Measurements from ENCODE around the gene COL5A3. TPM values are rescaled to one million over a fixed set of nuclear protein-coding genes. Genes with fewer than 3 reads are reported as not detected.

The COL5A3 gene
- polyA plus RNA-seq, 1 donor (not counting 4 experiments of a cell fraction or from before 2014, with no cell fraction given), result 0.43 TPM

DNA sequence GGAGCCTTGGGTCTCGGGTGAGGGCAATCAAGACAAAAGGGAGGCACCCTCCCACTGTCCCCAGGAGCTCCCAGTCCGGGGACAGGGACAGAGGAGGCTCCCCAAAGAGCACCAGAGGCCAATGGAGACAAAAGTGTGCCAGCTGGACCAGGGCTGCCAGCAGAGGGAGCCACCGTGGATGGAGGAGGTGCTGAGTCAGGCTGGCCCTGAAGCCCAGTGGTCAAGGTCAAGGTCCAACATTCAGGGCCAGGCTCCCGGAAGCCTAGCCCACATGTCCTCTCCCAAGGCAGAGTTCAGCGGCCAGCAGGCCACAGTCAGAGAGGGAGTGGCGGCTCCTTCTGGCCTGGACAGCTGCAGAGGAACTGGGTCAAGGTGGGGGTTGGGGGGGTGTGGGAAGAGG is 8.4 kb downstream of the COL5A3 start:
- H3K9ac ChIP-seq (ENCODE audit: control insufficient read depth, extremely low read depth, insufficient read depth, low read length), result no peak overlapping the region
- dilution Hi-C loops (cut with MboI; ENCODE audit: extremely low pct_ligation_motif_present, low sequenced_read_pairs), result no loop called here
- H3K9me1 ChIP-seq (ENCODE audit: control insufficient read depth, extremely low read depth, insufficient read depth, low read length), result no peaks in the 10 kb centered on the region
- H4K20me1 ChIP-seq (ENCODE audit: control insufficient read depth, extremely low read depth, insufficient read depth, low read length), result no peaks in the 10 kb centered on the region
- H3K27ac ChIP-seq (ENCODE audit: control insufficient read depth, insufficient read depth, low read length), result no peak overlapping the region
- H3K4me1 ChIP-seq (ENCODE audit: control insufficient read depth, extremely low read depth, insufficient read depth, low read length), result peaks cover 5% of the 10 kb centered on the region
- TF ChIP-seq, protein P1, sequence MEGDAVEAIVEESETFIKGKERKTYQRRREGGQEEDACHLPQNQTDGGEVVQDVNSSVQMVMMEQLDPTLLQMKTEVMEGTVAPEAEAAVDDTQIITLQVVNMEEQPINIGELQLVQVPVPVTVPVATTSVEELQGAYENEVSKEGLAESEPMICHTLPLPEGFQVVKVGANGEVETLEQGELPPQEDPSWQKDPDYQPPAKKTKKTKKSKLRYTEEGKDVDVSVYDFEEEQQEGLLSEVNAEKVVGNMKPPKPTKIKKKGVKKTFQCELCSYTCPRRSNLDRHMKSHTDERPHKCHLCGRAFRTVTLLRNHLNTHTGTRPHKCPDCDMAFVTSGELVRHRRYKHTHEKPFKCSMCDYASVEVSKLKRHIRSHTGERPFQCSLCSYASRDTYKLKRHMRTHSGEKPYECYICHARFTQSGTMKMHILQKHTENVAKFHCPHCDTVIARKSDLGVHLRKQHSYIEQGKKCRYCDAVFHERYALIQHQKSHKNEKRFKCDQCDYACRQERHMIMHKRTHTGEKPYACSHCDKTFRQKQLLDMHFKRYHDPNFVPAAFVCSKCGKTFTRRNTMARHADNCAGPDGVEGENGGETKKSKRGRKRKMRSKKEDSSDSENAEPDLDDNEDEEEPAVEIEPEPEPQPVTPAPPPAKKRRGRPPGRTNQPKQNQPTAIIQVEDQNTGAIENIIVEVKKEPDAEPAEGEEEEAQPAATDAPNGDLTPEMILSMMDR (optimal IDR thresholded peaks at IDR 0.05 in 1 of 3, IDR thresholded peaks at IDR 0.05 in 1 of 3, conservative IDR thresholded peaks at IDR 0.05 in 1 of 3; ENCODE audit: extremely low read depth in 1 of 3, insufficient read depth in 2 of 3, low read length in 3 of 3), result peak; percentile 32 to 84 (median 77)
- TF ChIP-seq EZH2 (IDR thresholded peaks at IDR 0.05; ENCODE audit: low read length), result no peak
- H3K4me3 ChIP-seq (ENCODE audit: control insufficient read depth in 2 of 3, extremely low read depth in 1 of 3, insufficient read depth in 2 of 3, low read depth in 1 of 3, low read length in 3 of 3), result no peak overlapping the region
- H3K4me2 ChIP-seq (ENCODE audit: control insufficient read depth, extremely low read depth, insufficient read depth, low read depth, low read length), result no peak overlapping the region
- no peak overlapping the region for H2AFZ ChIP-seq (ENCODE audit: control insufficient read depth, low read length)
- H3K79me2 ChIP-seq (ENCODE audit: control insufficient read depth, insufficient read depth, low read length), result no peaks in the 10 kb centered on the region
- no peaks in the 10 kb centered on the region for H3K36me3 ChIP-seq (ENCODE audit: control insufficient read depth in 2 of 2, extremely low read depth in 1 of 2, insufficient read depth in 2 of 2, low read length in 2 of 2)
- H3K27me3 ChIP-seq (ENCODE audit: control insufficient read depth, extremely low read depth, insufficient read depth, low read length), result no peaks in the 10 kb centered on the region
- DNase-seq (ENCODE audit: low read depth, low spot score) (no peak), FAIRE-seq (no peak)
- H3K9me3 ChIP-seq (ENCODE audit: control insufficient read depth, low read depth, low read length), result no peaks in the 10 kb centered on the region

DNA sequence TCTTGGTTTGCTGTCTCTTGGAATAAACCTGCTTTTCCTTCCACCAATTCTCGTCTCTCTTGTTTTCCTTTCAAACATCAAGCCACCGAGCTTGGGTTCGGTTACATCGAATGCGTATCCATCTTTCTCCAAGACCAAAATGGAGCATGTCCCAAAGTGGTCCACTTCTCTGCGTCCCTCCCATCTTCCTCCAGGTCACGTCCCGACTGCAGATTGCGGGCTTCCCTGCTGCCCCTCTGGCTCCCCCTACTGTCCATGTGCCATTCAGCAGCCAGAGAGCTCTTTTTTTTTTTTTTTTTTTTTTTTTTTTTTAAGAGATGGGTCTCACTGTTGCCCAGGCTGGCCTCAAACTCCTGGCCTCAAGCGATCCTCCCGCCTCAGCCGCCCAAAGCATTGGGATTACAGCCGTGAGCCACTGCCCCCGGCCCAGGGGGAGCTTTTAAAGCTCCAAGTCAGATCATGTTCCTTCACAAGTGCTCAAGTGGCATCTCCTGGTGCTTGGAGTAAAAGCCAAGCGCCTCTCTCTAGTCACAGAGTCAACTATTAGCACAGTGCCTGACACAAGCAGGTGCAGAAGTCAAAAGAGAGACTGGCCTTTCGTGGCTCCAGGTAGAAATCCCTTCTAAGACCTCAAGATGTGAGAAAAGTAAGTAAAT is 10.0 kb downstream of the COL5A3 start:
- no peak overlapping the region for H2AFZ ChIP-seq (ENCODE audit: control insufficient read depth, low read length)
- TF ChIP-seq EZH2 (IDR thresholded peaks at IDR 0.05; ENCODE audit: low read length), result no peak
- TF ChIP-seq, protein P1 (optimal IDR thresholded peaks at IDR 0.05 in 1 of 3, IDR thresholded peaks at IDR 0.05 in 1 of 3, conservative IDR thresholded peaks at IDR 0.05 in 1 of 3; ENCODE audit: extremely low read depth in 1 of 3, insufficient read depth in 2 of 3, low read length in 3 of 3), result peak; percentile 84 to 93 (median 87)
- H4K20me1 ChIP-seq (ENCODE audit: control insufficient read depth, extremely low read depth, insufficient read depth, low read length), result no peaks in the 10 kb centered on the region
- no peaks in the 10 kb centered on the region for H3K27me3 ChIP-seq (ENCODE audit: control insufficient read depth, extremely low read depth, insufficient read depth, low read length)
- no peaks in the 10 kb centered on the region for H3K9me1 ChIP-seq (ENCODE audit: control insufficient read depth, extremely low read depth, insufficient read depth, low read length)
- FAIRE-seq (peak; percentile 74), DNase-seq (ENCODE audit: low read depth, low spot score) (no peak)
- no peak overlapping the region for H3K4me3 ChIP-seq (ENCODE audit: control insufficient read depth in 2 of 3, extremely low read depth in 1 of 3, insufficient read depth in 2 of 3, low read depth in 1 of 3, low read length in 3 of 3)
- H3K9ac ChIP-seq (ENCODE audit: control insufficient read depth, extremely low read depth, insufficient read depth, low read length), result no peak overlapping the region
- H3K27ac ChIP-seq (ENCODE audit: control insufficient read depth, insufficient read depth, low read length), result no peak overlapping the region
- dilution Hi-C loops (cut with MboI; ENCODE audit: extremely low pct_ligation_motif_present, low sequenced_read_pairs), result no loop called here
- no peaks in the 10 kb centered on the region for H3K9me3 ChIP-seq (ENCODE audit: control insufficient read depth, low read depth, low read length)
- no peaks in the 10 kb centered on the region for H3K79me2 ChIP-seq (ENCODE audit: control insufficient read depth, insufficient read depth, low read length)
- H3K4me2 ChIP-seq (ENCODE audit: control insufficient read depth, extremely low read depth, insufficient read depth, low read depth, low read length), result no peak overlapping the region
- H3K36me3 ChIP-seq (ENCODE audit: control insufficient read depth in 2 of 2, extremely low read depth in 1 of 2, insufficient read depth in 2 of 2, low read length in 2 of 2), result no peaks in the 10 kb centered on the region
- peaks cover 5% of the 10 kb centered on the region for H3K4me1 ChIP-seq (ENCODE audit: control insufficient read depth, extremely low read depth, insufficient read depth, low read length)
